GM12891 (cell line): ENCODE results near the gene SLC16A11.

Source experiments
- DNase-seq: peaks from one replicate; pipeline ENCODE4 v3.0.0; 2011; ENCODE audit warnings: low spot score; ENCODE audit not compliant: insufficient read length
- FAIRE-seq: peaks from 2 replicates; lab custom pipeline; 2011; peaks lifted over from hg19 to GRCh38; lab: Jason Lieb, UNC
- PAX5 ChIP-seq: IDR thresholded peaks from 2 replicates; pipeline ENCODE4 v1.6.1; 2011; ENCODE audit warnings: low read length, moderate library complexity, mild to moderate bottlenecking; ENCODE audit not compliant: insufficient read depth, severe bottlenecking
- POLR2A ChIP-seq: IDR thresholded peaks from 2 replicates; pipeline ENCODE4 v1.6.1; 2011; ENCODE audit warnings: low read depth, low read length, control low read depth
- POLR2AphosphoS5 ChIP-seq: IDR thresholded peaks from 2 replicates; pipeline ENCODE4 v1.6.1; 2011; ENCODE audit warnings: low read depth, low read length, control low read depth
- POU2F2 ChIP-seq: IDR thresholded peaks from 2 replicates; pipeline ENCODE4 v1.6.1; 2011; ENCODE audit warnings: low read depth, mild to moderate bottlenecking, control low read depth, low read length, moderate library complexity
- SPI1 ChIP-seq: IDR thresholded peaks from 2 replicates; pipeline ENCODE4 v1.6.1; 2011; ENCODE audit warnings: low read depth, low read length, control low read depth
- TAF1 ChIP-seq: IDR thresholded peaks from 2 replicates; pipeline ENCODE4 v1.6.1; 2011; ENCODE audit warnings: low read depth, low read length, control low read depth

The SLC16A11 gene

DNA sequence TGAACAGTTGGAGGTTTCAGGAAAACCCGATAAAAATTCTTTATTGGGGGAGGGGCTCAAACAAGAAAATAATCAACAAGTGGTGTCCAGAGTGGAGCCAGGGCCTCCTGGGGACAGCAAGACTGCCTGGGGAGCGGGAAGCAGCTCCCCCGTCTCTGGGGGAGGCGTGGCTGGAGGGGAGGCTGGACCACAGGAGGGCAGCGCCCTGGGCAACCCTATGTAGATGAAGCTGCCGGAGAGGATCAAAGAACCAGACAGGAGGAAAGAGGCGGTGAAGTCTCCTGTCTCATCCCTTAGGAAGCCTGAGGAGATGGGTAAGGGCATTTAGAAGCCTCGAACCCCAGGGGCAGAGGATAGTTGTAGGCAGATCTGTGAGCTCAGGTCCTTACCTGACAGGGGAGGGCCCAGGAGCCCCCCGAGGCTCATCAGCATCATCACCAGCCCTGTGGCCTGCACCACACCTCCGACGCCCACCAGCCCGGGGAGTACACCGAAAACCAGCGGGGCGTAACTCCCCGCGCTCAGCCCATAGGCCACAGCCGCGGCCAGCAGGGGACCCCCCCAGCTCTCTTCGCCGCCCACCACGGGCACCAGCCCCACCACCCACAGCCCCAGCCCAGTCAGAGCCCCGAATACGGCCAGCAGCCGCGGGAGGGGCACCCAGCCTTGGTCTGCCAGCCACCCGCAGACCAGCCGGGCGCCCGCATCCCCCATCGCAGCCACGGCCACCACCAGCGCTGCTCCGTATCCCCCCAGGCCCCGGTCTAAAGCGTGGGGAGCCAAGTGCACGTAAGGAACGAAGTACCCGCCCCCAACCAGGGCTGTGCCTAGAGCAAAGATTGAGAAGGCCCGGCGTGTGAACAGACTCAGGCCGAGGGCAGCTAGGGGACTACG is 2.0 kb downstream of the SLC16A11 start:
- TF ChIP-seq POU2F2 (no peak), PAX5 (peak; percentile 72), SPI1 (no peak), TAF1 (no peak)
- peak; percentile 78 for FAIRE-seq
- DNase-seq = no peak

DNA sequence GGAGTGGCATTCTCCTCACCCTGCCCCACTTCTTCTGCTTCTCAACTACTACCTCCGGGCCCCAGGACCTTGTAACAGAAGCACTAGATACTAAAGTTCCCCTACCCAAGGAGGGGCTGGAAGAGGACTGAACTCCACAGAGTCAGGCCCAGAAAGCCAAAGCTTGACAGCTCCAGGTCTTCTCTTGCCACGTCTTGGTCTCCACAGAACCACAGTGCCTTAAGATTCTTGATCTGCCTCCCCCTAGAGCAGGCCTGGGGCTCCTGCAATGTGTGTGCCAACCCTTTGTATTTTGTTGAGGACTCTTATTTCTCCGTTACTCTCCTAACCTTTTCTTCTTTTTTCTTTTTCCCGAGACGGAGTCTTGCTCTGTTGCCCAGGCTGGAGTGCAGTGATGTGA is 4.1 kb downstream of the SLC16A11 start:
- TF ChIP-seq PAX5 (no peak), SPI1 (no peak)
- FAIRE-seq (no peak), DNase-seq (no peak)

DNA sequence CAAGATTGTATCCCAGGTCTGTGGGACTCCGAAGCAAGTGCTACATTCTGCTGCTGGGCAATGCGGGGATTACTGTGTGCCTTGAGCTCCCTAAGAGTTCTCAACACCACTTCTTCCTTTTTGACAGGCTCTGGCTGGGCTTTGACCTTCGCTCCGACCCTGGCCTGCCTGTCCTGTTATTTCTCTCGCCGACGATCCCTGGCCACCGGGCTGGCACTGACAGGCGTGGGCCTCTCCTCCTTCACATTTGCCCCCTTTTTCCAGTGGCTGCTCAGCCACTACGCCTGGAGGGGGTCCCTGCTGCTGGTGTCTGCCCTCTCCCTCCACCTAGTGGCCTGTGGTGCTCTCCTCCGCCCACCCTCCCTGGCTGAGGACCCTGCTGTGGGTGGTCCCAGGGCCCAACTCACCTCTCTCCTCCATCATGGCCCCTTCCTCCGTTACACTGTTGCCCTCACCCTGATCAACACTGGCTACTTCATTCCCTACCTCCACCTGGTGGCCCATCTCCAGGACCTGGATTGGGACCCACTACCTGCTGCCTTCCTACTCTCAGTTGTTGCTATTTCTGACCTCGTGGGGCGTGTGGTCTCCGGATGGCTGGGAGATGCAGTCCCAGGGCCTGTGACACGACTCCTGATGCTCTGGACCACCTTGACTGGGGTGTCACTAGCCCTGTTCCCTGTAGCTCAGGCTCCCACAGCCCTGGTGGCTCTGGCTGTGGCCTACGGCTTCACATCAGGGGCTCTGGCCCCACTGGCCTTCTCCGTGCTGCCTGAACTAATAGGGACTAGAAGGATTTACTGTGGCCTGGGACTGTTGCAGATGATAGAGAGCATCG is 5.6 kb downstream of the SLC16A11 start:
- FAIRE-seq (no peak), DNase-seq (no peak)
- no peak for TF ChIP-seq POLR2AphosphoS5
- TF ChIP-seq POU2F2 = no peak
- no peak for TF ChIP-seq TAF1
- TF ChIP-seq SPI1 = no peak
- no peak for TF ChIP-seq POLR2A
- no peak for TF ChIP-seq PAX5

DNA sequence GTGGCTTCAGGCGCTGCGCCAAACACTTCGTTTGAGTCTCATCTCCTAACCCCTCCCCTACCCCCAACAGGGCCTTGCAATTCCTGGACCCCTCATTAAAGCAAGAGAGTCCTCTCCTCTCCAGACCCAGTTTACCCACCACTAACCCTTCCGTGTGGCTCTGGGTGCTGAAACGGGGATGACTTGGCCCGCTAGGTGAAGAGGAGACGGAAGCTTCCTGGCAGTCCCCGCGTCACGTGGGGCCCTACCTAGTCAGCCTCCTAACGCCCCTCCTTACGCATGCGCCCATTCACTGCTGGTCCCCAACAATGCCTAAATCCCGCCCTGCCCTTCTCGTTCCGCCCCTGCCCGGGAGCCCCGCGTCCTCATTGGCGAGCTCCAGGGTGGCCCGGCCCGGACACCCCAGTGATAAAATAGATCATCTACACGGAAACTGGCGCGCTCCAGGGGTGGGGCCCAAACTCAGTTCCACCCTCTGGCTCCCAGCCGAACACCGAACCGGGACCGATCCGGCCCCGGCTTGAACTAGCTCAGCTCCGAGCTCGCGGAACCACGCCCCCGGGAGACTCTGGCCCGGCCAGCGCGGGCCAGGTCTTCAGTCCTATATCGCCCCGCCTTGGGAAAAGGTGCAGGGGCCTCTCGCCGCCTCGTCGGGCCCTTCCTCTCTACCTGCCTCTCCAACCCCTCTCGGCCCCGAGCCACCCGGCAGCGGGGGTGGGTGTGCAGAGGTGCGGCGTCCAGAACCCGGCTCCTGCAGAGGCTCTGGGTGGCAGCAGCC is 8.1 kb downstream of the SLC16A11 start, which contains the start of gene SLC16A13:
Gene SLC16A13, plus strand, starts transcription at position 425 of the 778 bp plus-strand sequence. CDS start 368 bp downstream, outside the sequence.
- FAIRE-seq (peak; percentile 99), DNase-seq (peak; percentile 100)
- peak; percentile 80 for TF ChIP-seq TAF1
- no peak for TF ChIP-seq SPI1
- no peak for TF ChIP-seq PAX5
- peak; percentile 83 for TF ChIP-seq POU2F2
- peak; percentile 97 for TF ChIP-seq POLR2A
- peak; percentile 98 for TF ChIP-seq POLR2AphosphoS5

DNA sequence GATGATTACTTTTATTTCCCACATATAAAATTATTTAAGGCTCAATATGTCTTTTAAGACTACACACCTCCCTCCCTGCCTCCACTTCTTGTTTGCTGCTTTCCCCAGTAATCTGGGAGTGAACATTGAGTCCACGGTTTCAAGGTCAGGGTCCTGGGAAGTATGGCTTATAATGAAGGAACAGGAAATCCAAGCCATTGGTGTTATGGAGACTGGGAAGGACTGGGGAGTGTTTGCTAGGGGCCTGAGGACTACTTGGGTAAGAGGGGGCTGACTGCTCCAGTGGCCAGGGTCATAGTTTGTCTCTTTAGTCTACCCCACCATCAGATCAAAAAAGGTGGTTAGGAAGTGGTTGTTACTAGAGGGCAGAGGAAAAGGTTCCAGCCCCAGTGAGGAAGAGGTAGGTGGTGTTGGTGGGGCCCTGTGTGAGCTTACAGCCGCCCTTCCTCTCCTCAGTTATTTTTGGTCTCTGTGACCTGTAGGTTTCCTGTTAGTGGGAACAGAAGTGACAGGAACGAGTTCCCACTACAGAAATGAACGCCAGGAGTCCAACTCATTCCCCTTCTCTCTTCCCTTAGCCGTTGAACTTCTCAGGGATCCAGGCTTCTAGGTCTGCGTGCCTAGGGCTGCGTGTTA is 8.8 kb downstream of the SLC16A11 start:
- no peak for DNase-seq
- FAIRE-seq = no peak
- TF ChIP-seq POU2F2 (no peak), SPI1 (peak; percentile 24; the same call in 1 of the 2 replicates)

DNA sequence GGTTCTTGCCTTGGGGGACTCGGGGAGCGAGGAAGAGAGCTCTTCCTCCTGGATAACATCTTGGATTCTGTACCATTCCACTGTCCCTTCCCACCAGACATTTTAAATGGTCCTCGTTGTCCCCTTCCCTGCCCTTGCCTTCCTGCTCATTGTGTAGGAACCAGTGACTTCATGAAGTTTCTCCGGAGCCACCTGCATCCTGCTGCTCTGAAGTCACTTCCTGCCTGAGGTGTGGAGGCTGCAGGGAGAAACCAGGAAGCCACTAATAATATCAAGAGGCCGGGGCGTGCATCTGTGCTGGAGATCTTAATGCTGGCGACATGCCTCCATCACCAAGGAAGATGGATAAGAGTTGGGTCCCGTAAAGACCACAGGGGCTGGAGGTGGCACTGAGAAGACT is 14.2 kb downstream of the SLC16A11 start:
- TF ChIP-seq TAF1 = no peak
- TF ChIP-seq POU2F2 = no peak
- no peak for TF ChIP-seq PAX5
- TF ChIP-seq POLR2A = no peak
- no peak for TF ChIP-seq POLR2AphosphoS5
- TF ChIP-seq SPI1 = no peak
- DNase-seq (no peak), FAIRE-seq (no peak)

DNA sequence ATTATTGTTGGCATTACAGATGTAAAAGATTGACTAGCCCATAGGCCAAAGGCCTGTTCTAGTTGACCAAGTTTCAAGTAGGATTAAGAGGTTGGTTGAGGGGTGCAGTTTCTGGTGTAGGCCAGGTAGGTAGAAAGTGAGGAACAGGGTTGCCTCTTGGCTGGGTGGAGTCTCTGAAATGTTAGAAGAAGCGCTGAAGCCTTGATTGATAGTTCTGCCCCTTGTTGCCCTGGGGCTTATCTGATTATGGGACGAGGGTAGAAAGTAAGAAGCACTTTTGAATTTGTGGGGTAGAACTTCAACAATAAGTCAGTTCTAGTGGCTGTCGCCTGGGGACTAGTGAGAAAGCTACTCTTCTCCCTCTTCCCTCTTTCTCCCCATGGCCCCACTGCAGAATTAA is 14.8 kb downstream of the SLC16A11 start:
- FAIRE-seq = no peak
- DNase-seq = no peak
- TF ChIP-seq POLR2AphosphoS5 (no peak), SPI1 (no peak), TAF1 (no peak)

DNA sequence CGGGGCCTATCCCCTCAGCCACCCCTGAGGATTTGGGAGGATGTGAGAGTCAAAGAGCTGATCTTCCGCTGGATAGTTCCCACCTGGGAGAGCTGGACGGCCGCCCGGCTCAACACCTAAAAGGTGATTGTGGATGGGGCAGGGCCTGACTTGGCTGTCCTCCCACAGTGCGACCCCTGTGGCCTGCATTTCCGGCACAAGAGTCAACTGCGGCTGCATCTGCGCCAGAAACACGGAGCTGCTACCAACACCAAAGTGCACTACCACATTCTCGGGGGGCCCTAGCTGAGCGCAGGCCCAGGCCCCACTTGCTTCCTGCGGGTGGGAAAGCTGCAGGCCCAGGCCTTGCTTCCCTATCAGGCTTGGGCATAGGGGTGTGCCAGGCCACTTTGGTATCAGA is 16.6 kb downstream of the SLC16A11 start:
- FAIRE-seq (no peak), DNase-seq (no peak)
- no peak for TF ChIP-seq POLR2A

DNA sequence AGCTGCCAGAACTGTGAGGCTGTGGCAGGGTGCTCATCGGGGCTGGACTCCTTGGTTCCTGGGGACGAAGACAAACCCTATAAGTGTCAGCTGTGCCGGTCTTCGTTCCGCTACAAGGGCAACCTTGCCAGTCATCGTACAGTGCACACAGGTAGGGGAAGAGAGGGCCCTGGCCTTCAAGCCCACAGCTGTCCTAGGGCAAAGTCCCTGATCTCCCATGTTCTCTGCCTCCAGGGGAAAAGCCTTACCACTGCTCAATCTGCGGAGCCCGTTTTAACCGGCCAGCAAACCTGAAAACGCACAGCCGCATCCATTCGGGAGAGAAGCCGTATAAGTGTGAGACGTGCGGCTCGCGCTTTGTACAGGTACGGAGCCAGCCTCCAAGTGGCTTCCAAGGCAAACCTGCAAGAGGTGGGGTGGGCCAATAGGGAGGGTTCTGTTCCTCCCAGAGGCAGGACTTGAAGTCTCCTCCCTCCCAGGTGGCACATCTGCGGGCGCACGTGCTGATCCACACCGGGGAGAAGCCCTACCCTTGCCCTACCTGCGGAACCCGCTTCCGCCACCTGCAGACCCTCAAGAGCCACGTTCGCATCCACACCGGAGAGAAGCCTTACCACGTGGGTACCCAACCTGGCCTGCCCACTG is 17.3 kb downstream of the SLC16A11 start:
- FAIRE-seq = no peak

More for the DNA sequence above, 17.3 kb downstream of the SLC16A11 start:
- no peak for TF ChIP-seq PAX5
- no peak for TF ChIP-seq POLR2A
- TF ChIP-seq POU2F2 = no peak
- no peak for TF ChIP-seq TAF1
- TF ChIP-seq POLR2AphosphoS5 = no peak
- TF ChIP-seq SPI1 = no peak
- DNase-seq = no peak
